ENCODE data around the gene HSPA1L. TPM values are rescaled to one million over a fixed set of nuclear protein-coding genes. Genes with fewer than 3 reads are reported as not detected.
"Not testable (repeated sequence)": the region's sequence is repeated elsewhere in the genome, so short reads cannot be mapped to it uniquely, and the experiment has no call there.

HSPA1L gene
- total RNA-seq (2014; rRNA removed; shearing (Covaris generic); ENCODE audit: low replicate concordance): 0.61 and 2.0 TPM in 2 replicates

- peak; percentile 99 for DNase-seq (ENCODE audit: low read depth)
- in situ Hi-C loops (cut with HindIII; ENCODE audit: low pct_unique_long_range_greater_than_20kb, low sequenced_read_pairs): no loop called here
Observed at GRCh38 chr6:31815025-31815838, at the start of gene HSPA1L, which contains the start of gene HSPA1A. Gene HSPA1L (minus strand): TSS chr6:31815283. CDS start chr6:31811972, 3,311 bp downstream. Gene HSPA1A (plus strand): TSS chr6:31815543. CDS start chr6:31815757, 214 bp downstream.

- DNase-seq (ENCODE audit: low read depth): no peak
- in situ Hi-C loops (cut with HindIII; ENCODE audit: low pct_unique_long_range_greater_than_20kb, low sequenced_read_pairs): no loop called here
Observed at GRCh38 chr6:31864818-31865204, 49.7 kb upstream of the HSPA1L start.

DNA sequence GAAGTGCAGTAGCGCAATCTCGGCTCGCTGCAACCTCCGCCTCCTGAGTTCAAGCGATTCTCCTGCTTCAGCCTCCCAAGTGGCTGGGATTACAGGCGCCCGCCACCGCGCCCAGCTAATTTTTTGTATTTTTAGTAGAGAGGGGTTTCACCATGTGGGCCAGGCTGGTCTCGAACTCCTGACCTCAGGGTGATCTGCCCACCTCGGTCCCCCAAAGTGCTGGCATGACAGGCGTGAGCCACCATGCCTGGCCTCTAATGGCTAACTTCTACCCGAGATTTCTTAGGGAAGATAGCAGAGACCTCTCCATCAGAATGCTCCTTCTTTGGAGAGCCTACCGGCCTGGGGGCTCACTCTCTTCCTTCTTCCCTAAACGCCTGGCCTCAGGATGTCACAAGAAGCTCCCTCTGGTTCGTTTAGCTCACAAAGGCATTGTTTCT is 49.1 kb upstream of the HSPA1L start:
- in situ Hi-C loops (cut with HindIII; ENCODE audit: low pct_unique_long_range_greater_than_20kb, low sequenced_read_pairs); DNase-seq (ENCODE audit: low read depth): not testable (repeated sequence)

DNA sequence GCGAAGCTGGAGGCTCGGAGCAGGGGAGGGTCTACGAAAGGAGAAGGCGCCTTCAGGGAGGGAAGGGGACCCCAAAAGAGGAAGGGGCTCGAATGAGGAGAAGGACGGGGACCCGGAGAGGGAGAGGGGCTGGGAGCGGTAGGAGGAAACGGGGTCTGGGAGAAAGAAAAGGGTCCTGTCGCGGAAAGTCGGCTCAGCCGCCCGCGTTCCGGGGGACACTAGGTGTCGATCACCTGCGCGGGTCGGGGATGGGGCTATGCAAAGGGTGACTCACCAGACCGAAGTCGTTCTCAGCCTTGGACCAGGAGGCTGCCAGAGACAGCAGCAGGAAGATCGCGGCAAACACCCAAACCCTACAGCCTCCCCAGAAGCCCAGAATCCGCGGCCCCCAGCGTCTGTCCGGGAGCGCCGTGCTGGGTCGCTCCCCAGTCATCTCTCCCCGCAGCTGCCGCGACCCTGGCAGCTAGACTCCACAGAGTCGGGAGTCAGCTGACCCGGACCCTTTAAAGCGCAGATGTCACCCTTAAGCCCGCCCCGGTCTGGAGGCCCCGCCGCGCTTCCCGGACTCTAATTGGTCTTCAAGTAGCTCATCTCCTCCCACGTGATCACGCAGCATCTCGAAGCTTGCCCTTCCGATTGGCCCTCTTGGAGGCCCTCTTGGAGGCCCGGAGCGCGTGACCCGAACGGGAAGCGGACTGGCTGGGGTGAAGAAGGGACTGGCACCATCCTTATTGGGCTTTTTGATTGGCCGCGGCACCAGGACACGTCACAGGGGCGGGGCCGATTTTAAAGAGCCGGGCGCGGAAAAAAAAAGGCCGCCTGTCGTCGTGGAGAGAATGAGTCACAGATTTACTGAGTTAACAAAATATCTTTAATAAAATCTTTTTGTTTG is 47.5 kb upstream of the HSPA1L start, which contains the start of gene NEU1:
NEU1 (minus strand) TSS at position 478 of the 892 bp plus-strand sequence; CDS start at position 433, 45 bp downstream.
- in situ Hi-C loops (cut with HindIII; ENCODE audit: low pct_unique_long_range_greater_than_20kb, low sequenced_read_pairs): no loop called here
- DNase-seq (ENCODE audit: low read depth): peak; percentile 100

GRCh38 chr6:31861919-31862343 is 46.8 kb upstream of the HSPA1L start:
- in situ Hi-C loops (cut with HindIII; ENCODE audit: low pct_unique_long_range_greater_than_20kb, low sequenced_read_pairs): no loop called here
- DNase-seq (ENCODE audit: low read depth): no peak

GRCh38 chr6:31861150-31861549 is 46.1 kb upstream of the HSPA1L start:
- in situ Hi-C loops (cut with HindIII; ENCODE audit: low pct_unique_long_range_greater_than_20kb, low sequenced_read_pairs): no loop called here
- DNase-seq (ENCODE audit: low read depth): no peak

DNA sequence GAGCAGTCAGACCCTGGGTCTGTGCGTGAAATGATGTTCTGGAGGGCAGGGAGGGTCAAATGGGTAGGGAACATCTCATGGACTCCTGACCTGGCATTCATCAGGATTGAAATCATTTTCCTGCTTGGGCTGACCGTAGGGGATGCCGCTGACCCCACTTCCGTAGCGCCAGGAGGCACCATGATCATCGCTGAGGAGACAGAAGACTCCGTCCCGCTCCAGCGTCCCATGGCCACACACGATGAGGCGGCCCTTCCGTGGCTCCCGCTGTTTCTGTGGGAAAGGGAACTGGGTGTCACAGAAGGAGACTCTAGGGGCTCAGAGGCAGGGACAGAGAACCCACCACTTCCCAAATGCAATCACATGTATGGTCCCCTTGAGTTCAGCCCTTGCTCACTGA is 45.3 kb upstream of the HSPA1L start:
- in situ Hi-C loops (cut with HindIII; ENCODE audit: low pct_unique_long_range_greater_than_20kb, low sequenced_read_pairs): no loop called here

GRCh38 chr6:31859923-31860322 is 44.8 kb upstream of the HSPA1L start:
- in situ Hi-C loops (cut with HindIII; ENCODE audit: low pct_unique_long_range_greater_than_20kb, low sequenced_read_pairs): no loop called here
- DNase-seq (ENCODE audit: low read depth): no peak

More for the DNA sequence above, 45.3 kb upstream of the HSPA1L start:
- DNase-seq (ENCODE audit: low read depth): no peak

DNA sequence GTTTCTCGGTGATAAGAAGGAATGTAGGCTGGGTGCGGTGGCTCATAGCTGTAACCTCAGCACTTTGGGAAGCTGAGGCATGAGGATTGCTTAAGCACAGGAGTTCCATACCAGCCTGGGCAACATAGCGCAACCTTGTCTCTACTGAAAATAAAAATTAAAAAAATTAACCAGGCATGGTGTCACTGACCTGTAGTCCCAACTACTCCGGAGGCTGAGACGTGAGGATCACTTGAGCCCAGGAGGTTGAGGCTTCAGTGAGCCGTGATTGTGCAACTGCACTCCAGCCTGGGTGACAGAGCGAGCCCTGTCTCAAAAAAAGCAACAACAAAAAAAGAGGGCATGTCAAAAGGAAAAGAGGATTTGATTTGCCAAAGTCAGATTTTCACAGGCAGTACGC is 43.6 kb upstream of the HSPA1L start:
- no peak for DNase-seq (ENCODE audit: low read depth)
- in situ Hi-C loops (cut with HindIII; ENCODE audit: low pct_unique_long_range_greater_than_20kb, low sequenced_read_pairs): no loop called here

DNA sequence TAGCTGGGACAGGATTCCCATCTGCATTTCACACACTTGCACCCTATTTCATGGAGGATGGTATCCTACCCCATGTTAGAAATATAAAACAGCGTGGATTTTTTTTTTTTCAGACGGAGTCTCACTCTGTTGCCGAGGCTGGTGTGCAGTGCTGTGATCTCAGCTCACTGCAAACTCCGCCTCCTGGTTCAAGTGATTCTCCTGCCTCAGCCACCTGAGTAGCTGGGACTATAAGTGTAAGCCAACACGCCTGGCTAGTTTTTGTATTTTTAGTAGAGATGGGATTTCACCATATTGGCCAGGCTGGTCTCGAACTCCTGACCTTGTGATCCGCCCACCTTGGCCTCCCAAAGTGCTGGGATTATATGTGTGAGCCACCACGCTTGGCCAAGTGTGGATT is 42.7 kb upstream of the HSPA1L start:
- in situ Hi-C loops (cut with HindIII; ENCODE audit: low pct_unique_long_range_greater_than_20kb, low sequenced_read_pairs); DNase-seq (ENCODE audit: low read depth): not testable (repeated sequence)

- DNase-seq (ENCODE audit: low read depth): peak; percentile 84
- in situ Hi-C loops (cut with HindIII; ENCODE audit: low pct_unique_long_range_greater_than_20kb, low sequenced_read_pairs): not testable (repeated sequence)
Observed at GRCh38 chr6:31851980-31852718, 37.1 kb upstream of the HSPA1L start.

GRCh38 chr6:31851485-31851832 is 36.4 kb upstream of the HSPA1L start:
- DNase-seq (ENCODE audit: low read depth): peak; percentile 97
- in situ Hi-C loops (cut with HindIII; ENCODE audit: low pct_unique_long_range_greater_than_20kb, low sequenced_read_pairs): no loop called here

DNA sequence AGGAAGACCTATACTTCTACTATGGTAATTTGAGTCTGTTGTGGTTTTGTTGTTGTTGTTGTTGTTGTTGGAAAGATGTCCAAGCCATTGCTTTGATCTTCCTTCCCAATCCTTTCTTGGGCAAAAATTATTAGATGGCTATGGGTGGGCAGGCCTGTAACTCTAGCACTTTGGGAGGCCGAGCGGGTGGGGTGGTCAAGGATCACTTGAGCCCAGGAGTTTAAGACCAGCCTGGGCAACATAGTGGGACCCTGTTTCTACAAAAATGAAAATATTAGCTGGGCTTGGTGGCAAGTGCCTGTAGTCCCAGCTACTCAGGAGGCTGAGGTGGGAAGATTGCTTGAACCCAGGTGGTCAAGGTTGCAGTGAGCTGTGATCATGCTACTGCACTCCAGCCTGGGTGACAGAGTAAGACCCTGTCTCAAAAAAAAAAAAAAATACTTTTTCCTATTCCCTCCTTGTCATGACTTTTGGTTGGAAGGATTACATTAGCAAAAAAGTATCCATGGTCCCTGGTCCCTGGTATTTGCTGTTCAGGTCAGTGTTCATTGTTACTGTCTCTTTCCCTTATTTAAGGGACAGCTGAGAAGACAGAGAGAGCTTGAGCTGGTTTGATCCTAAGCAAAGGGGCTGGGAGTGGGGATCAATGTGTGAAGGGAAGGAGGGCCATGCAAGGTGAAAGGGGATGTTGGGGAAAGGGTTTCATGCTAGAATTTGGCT is 35.8 kb upstream of the HSPA1L start:
- DNase-seq (ENCODE audit: low read depth): no peak
- in situ Hi-C loops (cut with HindIII; ENCODE audit: low pct_unique_long_range_greater_than_20kb, low sequenced_read_pairs): no loop called here

- no peak for DNase-seq (ENCODE audit: low read depth)
- in situ Hi-C loops (cut with HindIII; ENCODE audit: low pct_unique_long_range_greater_than_20kb, low sequenced_read_pairs): no loop called here
Observed at GRCh38 chr6:31847276-31847978, 32.3 kb upstream of the HSPA1L start.

- in situ Hi-C loops (cut with HindIII; ENCODE audit: low pct_unique_long_range_greater_than_20kb, low sequenced_read_pairs): no loop called here
- DNase-seq (ENCODE audit: low read depth): peak; percentile 58
Observed at GRCh38 chr6:31844507-31844906, 29.4 kb upstream of the HSPA1L start.

DNA sequence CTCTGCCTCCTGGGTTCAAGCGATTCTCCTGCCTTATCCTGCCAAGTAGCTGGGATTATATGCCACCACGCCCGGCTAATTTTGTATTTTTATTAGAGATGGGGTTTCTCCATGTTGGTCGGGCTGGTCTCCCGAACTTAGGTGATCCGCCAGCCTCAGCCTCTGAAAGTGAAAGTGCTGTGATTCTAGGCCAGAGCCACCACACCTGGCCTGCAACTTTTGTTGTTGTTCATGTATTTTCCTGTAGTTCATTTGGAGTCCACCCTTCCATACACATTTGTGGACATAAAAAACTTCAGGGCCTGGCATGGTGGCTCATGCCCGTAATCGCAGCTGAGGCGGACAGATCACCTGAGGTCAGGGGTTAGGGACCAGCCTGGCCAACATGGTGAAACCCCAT is 27.0 kb upstream of the HSPA1L start:
- in situ Hi-C loops (cut with HindIII; ENCODE audit: low pct_unique_long_range_greater_than_20kb, low sequenced_read_pairs): no loop called here
- no peak for DNase-seq (ENCODE audit: low read depth)

- in situ Hi-C loops (cut with HindIII; ENCODE audit: low pct_unique_long_range_greater_than_20kb, low sequenced_read_pairs); DNase-seq (ENCODE audit: low read depth): not testable (repeated sequence)
Observed at GRCh38 chr6:31839779-31840126, 24.7 kb upstream of the HSPA1L start.
